ENCODE data around the gene FCER1G. TPM values are rescaled to one million over a fixed set of nuclear protein-coding genes. Genes with fewer than 3 reads are reported as not detected.
A peak's percentile ranks its signal among the peaks of the same experiment; 100 is the strongest.

Gene FCER1G
- total and polyA plus RNA-seq, 5 experiments from 2014 or later, result 27.7 to 107 (median 67.1) TPM

GRCh38 chr1:161175771-161176453 is 39.2 kb upstream of the FCER1G start:
- Mint-ChIP-seq H3K36me3 (peaks cover 0 to 55% (median 10%) of the 10 kb centered on the region in 3 donors), H3K27ac (peak overlapping the region; percentile 97 to 100 (median 98))
- POLR2A ChIA-PET, result interaction anchor here (0.5 to 8.7 kb wide), 15 partner anchors 9 to 559 kb away, joined by 3 to 154 read pairs (median 4); partner anchors contain the start of genes DEDD, NDUFS2, PPOX and TOMM40L

GRCh38 chr1:161176468-161177111 is 38.5 kb upstream of the FCER1G start:
- POLR2A ChIA-PET, result interaction anchor here (0.6 to 8.7 kb wide), 20 partner anchors 10 to 572 kb away, joined by 3 to 154 read pairs (median 4); partner anchors contain the start of genes DEDD, NDUFS2, PPOX and TOMM40L
- peak overlapping the region; percentile 93 to 100 (median 99) for H3K4me3 Mint-ChIP-seq
- DNase-seq (no peak), ATAC-seq (no peak)
- H3K27ac Mint-ChIP-seq, result peak overlapping the region; percentile 97 to 100 (median 98)
- peaks cover 36 to 86% (median 72%) of the 10 kb centered on the region in 4 donors for H3K4me1 Mint-ChIP-seq
- peaks cover 0 to 49% (median 10%) of the 10 kb centered on the region in 3 donors for H3K36me3 Mint-ChIP-seq
- no peaks in the 10 kb centered on the region for H3K9me3 Mint-ChIP-seq
- no peaks in the 10 kb centered on the region for H3K27me3 Mint-ChIP-seq

More at GRCh38 chr1:161175771-161176453, 39.2 kb upstream of the FCER1G start:
- Mint-ChIP-seq H3K4me1 (peaks cover 36 to 86% (median 67%) of the 10 kb centered on the region in 4 donors), H3K4me3 (peak overlapping the region; percentile 93 to 100 (median 99)), H3K9me3 (no peaks in the 10 kb centered on the region), H3K27me3 (no peaks in the 10 kb centered on the region)
- DNase-seq, result no peak
- no peak for ATAC-seq

GRCh38 chr1:161177112-161177935 is 37.8 kb upstream of the FCER1G start, which contains the start of gene B4GALT3:
Gene B4GALT3, minus strand, starts transcription at chr1:161177507. Its CDS starts 1,447 bp downstream, at chr1:161176060.
- Mint-ChIP-seq H3K36me3 (peaks cover 0 to 41% (median 10%) of the 10 kb centered on the region in 3 donors), H3K27ac (peak within 1 kb of the TSS; percentile 97 to 100 (median 98)), H3K27me3 (no peaks in the 10 kb centered on the region), H3K4me3 (peak within 1 kb of the TSS; percentile 93 to 100 (median 99)), H3K9me3 (no peaks in the 10 kb centered on the region), H3K4me1 (peaks cover 40 to 89% (median 78%) of the 10 kb centered on the region in 4 donors)
- POLR2A ChIA-PET, result interaction anchor here (0.5 to 8.7 kb wide), 24 partner anchors 9 to 573 kb away, joined by 3 to 154 read pairs (median 4); partner anchors contain the start of genes DEDD, NDUFS2, PPOX and TOMM40L
- ATAC-seq (peak; percentile 87 to 92), DNase-seq (peak; percentile 85 to 98 (median 93))

GRCh38 chr1:161177936-161178244 is 37.2 kb upstream of the FCER1G start:
- POLR2A ChIA-PET, result interaction anchor here (0.6 to 8.7 kb wide), 12 partner anchors 8 to 223 kb away, joined by 4 to 154 read pairs (median 8); partner anchors contain the start of genes NDUFS2, PPOX, TOMM40L and UFC1
- H3K27me3 Mint-ChIP-seq, result no peaks in the 10 kb centered on the region
- no peak for ATAC-seq
- H3K4me3 Mint-ChIP-seq, result peak overlapping the region; percentile 93 to 100 (median 99)
- H3K4me1 Mint-ChIP-seq, result peaks cover 39 to 89% (median 80%) of the 10 kb centered on the region in 4 donors
- no peak for DNase-seq
- H3K27ac Mint-ChIP-seq, result peak overlapping the region; percentile 97 to 100 (median 98)
- no peaks in the 10 kb centered on the region for H3K9me3 Mint-ChIP-seq
- H3K36me3 Mint-ChIP-seq, result peaks cover 0 to 36% (median 6%) of the 10 kb centered on the region in 3 donors

- DNase-seq, result no peak
- Mint-ChIP-seq H3K4me3 (peak overlapping the region in 4 of 10 donors; percentile 19 to 42 (median 28)), H3K27me3 (no peaks in the 10 kb centered on the region), H3K9me3 (no peaks in the 10 kb centered on the region), H3K36me3 (peaks cover 0 to 17% (median 4%) of the 10 kb centered on the region in 3 donors), H3K4me1 (peaks cover 43 to 92% (median 86%) of the 10 kb centered on the region in 4 donors), H3K27ac (peak overlapping the region in 8 of 10 donors; percentile 17 to 100 (median 87))
- POLR2A ChIA-PET, result interaction anchor here (0.6 to 8.7 kb wide), 10 partner anchors 8 to 835 kb away, joined by 3 to 154 read pairs (median 4); partner anchors contain the start of genes ADAMTS4, FCER1G, NDUFS2 and PPOX
- no peak for ATAC-seq
Observed at GRCh38 chr1:161179698-161180097, 35.4 kb upstream of the FCER1G start.

- no peaks in the 10 kb centered on the region for H3K9me3 Mint-ChIP-seq
- H3K27me3 Mint-ChIP-seq, result no peaks in the 10 kb centered on the region
- peak overlapping the region in 9 of 10 donors; percentile 61 to 100 (median 88) for H3K27ac Mint-ChIP-seq
- peak overlapping the region in 9 of 10 donors; percentile 15 to 75 (median 42) for H3K4me3 Mint-ChIP-seq
- H3K36me3 Mint-ChIP-seq, result peaks cover 0 to 9% (median 0%) of the 10 kb centered on the region in 3 donors
- H3K4me1 Mint-ChIP-seq, result peaks cover 42 to 91% (median 84%) of the 10 kb centered on the region in 4 donors
- DNase-seq (peak in 1 of 10 donors; percentile 57), ATAC-seq (no peak)
- POLR2A ChIA-PET, result interaction anchor here (0.7 to 8.7 kb wide), 11 partner anchors 9 to 45 kb away, joined by 3 to 154 read pairs (median 15); partner anchors contain the start of genes ADAMTS4, APOA2, NDUFS2 and PPOX
Observed at GRCh38 chr1:161180639-161181038, 34.5 kb upstream of the FCER1G start.

- ATAC-seq (peak; percentile 38 to 49), DNase-seq (peak in 5 of 10 donors; percentile 26 to 80 (median 62))
- Mint-ChIP-seq H3K4me3 (peak overlapping the region; percentile 50 to 97 (median 77)), H3K36me3 (peaks cover 0 to 3% (median 0%) of the 10 kb centered on the region in 3 donors), H3K9me3 (no peaks in the 10 kb centered on the region), H3K27me3 (no peaks in the 10 kb centered on the region), H3K4me1 (peaks cover 43 to 91% (median 84%) of the 10 kb centered on the region in 4 donors), H3K27ac (peak overlapping the region; percentile 90 to 100 (median 94))
- POLR2A ChIA-PET, result interaction anchor here (0.7 to 8.7 kb wide), 22 partner anchors 8 to 535 kb away, joined by 3 to 154 read pairs (median 6); partner anchors contain the start of genes ADAMTS4, APOA2, ARHGAP30 and NDUFS2
Observed at GRCh38 chr1:161182214-161182613, 32.9 kb upstream of the FCER1G start.

GRCh38 chr1:161185282-161185682 is 29.8 kb upstream of the FCER1G start:
- ATAC-seq (peak; percentile 72 to 89), DNase-seq (peak; percentile 50 to 92 (median 83))
- Mint-ChIP-seq H3K27ac (peak overlapping the region; percentile 89 to 100 (median 94)), H3K9me3 (no peaks in the 10 kb centered on the region), H3K4me3 (peak overlapping the region; percentile 74 to 91 (median 88)), H3K27me3 (no peaks in the 10 kb centered on the region), H3K36me3 (no peaks in the 10 kb centered on the region), H3K4me1 (peaks cover 44 to 88% (median 82%) of the 10 kb centered on the region in 4 donors)
- POLR2A ChIA-PET, result interaction anchor here (0.6 to 3.9 kb wide), 10 partner anchors 9 to 133 kb away, joined by 3 to 27 read pairs (median 5); partner anchors contain the start of genes ARHGAP30, B4GALT3, NDUFS2 and PPOX

GRCh38 chr1:161185732-161186311 is 29.3 kb upstream of the FCER1G start:
- H3K4me1 Mint-ChIP-seq, result peaks cover 40 to 83% (median 79%) of the 10 kb centered on the region in 4 donors
- H3K4me3 Mint-ChIP-seq, result peak overlapping the region; percentile 74 to 91 (median 88)
- ATAC-seq, result peak; percentile 3 to 4
- H3K36me3 Mint-ChIP-seq, result no peaks in the 10 kb centered on the region
- POLR2A ChIA-PET, result interaction anchor here (0.6 to 3.9 kb wide), 16 partner anchors 8 to 136 kb away, joined by 3 to 27 read pairs (median 3); partner anchors contain the start of genes APOA2, ARHGAP30, B4GALT3 and NDUFS2
- no peaks in the 10 kb centered on the region for H3K27me3 Mint-ChIP-seq
- DNase-seq, result no peak
- H3K27ac Mint-ChIP-seq, result peak overlapping the region; percentile 89 to 100 (median 94)
- H3K9me3 Mint-ChIP-seq, result no peaks in the 10 kb centered on the region

GRCh38 chr1:161187311-161187710 is 27.8 kb upstream of the FCER1G start:
- ATAC-seq, result no peak
- Mint-ChIP-seq H3K4me3 (peak overlapping the region in 9 of 10 donors; percentile 2 to 79 (median 60)), H3K4me1 (peaks cover 36 to 77% (median 73%) of the 10 kb centered on the region in 4 donors), H3K36me3 (no peaks in the 10 kb centered on the region), H3K27ac (peak overlapping the region; percentile 89 to 100 (median 94)), H3K9me3 (no peaks in the 10 kb centered on the region), H3K27me3 (no peaks in the 10 kb centered on the region)
- DNase-seq, result no peak
- POLR2A ChIA-PET, result interaction anchor here (0.7 to 3.9 kb wide), 7 partner anchors 11 to 38 kb away, joined by 3 to 26 read pairs (median 5); partner anchors contain the start of genes B4GALT3, NDUFS2, PPOX and TOMM40L
